Type B pancreatic cell (in vitro differentiated cells): ENCODE measurements around the gene SELENBP1. TPM values are rescaled to one million over a fixed set of nuclear protein-coding genes. Genes with fewer than 3 reads are reported as not detected.
"Not testable (repeated sequence)": the region's sequence is repeated elsewhere in the genome, so short reads cannot be mapped to it uniquely, and the experiment has no call there.

Source experiments
- DNase-seq: peaks from one replicate; pipeline ENCODE4 v3.0.0; 2021; ENCODE audit warnings: mixed read lengths; ENCODE audit not compliant: unreplicated experiment; ENCODE audit errors: extremely low spot score
- H3K27ac Mint-ChIP-seq: 2 replicates; pipeline ENCODE4 v1.8.0; 2021; ENCODE audit warnings: mild to moderate bottlenecking, mixed read lengths
- H3K27me3 Mint-ChIP-seq: 2 replicates; pipeline ENCODE4 v1.8.0; 2021; ENCODE audit warnings: mixed read lengths
- H3K36me3 Mint-ChIP-seq: 2 replicates; pipeline ENCODE4 v1.8.0; 2021; ENCODE audit warnings: mixed read lengths
- H3K4me1 Mint-ChIP-seq: one replicate; pipeline ENCODE4 v1.8.0; 2021; ENCODE audit warnings: mixed read lengths; ENCODE audit not compliant: unreplicated experiment
- H3K4me3 Mint-ChIP-seq: 2 replicates; pipeline ENCODE4 v1.8.0; 2021; ENCODE audit warnings: mild to moderate bottlenecking, mixed read lengths
- H3K9me3 Mint-ChIP-seq: 2 replicates; pipeline ENCODE4 v1.8.0; 2021; ENCODE audit warnings: mixed read lengths
- CTCF ChIP-seq: fragments of 200-600 bp; sonication (generic); conservative IDR thresholded peaks from 2 replicates; pipeline ENCODE4 v1.5.0; 2021; ENCODE audit warnings: antibody characterized with exemption, mild to moderate bottlenecking
- total RNA-seq: library from RNA; stranded (reverse); gene quantifications from 2 replicates; pipeline ENCODE4 v1.2.1, GENCODE V29; 2021; ENCODE audit warnings: low replicate concordance

The SELENBP1 gene
- total RNA-seq, 1 donor from 2014 or later = 39.2 TPM

- Mint-ChIP-seq H3K27me3 (no peaks in the 10 kb centered on the region), H3K36me3 (no peaks in the 10 kb centered on the region), H3K4me1 (peaks cover 11% of the 10 kb centered on the region), H3K4me3 (no peak overlapping the region), H3K27ac (no peak overlapping the region), H3K9me3 (no peaks in the 10 kb centered on the region)
- TF ChIP-seq CTCF = no peak
- DNase-seq = no peak
These were observed 20.3 kb downstream of the SELENBP1 start for GRCh38 chr1:151352021-151352718.

GRCh38 chr1:151350323-151350722, 22.2 kb downstream of the SELENBP1 start:
- H3K4me3 Mint-ChIP-seq, H3K27ac Mint-ChIP-seq, H3K36me3 Mint-ChIP-seq, H3K27me3 Mint-ChIP-seq, H3K9me3 Mint-ChIP-seq, DNase-seq: not testable (repeated sequence)
- H3K4me1 Mint-ChIP-seq = peaks cover 22% of the 10 kb centered on the region

GRCh38 chr1:151347523-151348246, 24.8 kb downstream of the SELENBP1 start:
- peaks cover 8% of the 10 kb centered on the region for H3K36me3 Mint-ChIP-seq
- peak overlapping the region; percentile 98 for H3K4me3 Mint-ChIP-seq
- no peak for TF ChIP-seq CTCF
- DNase-seq = no peak
- no peaks in the 10 kb centered on the region for H3K27me3 Mint-ChIP-seq
- peak overlapping the region; percentile 99 for H3K27ac Mint-ChIP-seq
- peaks cover 22% of the 10 kb centered on the region for H3K4me1 Mint-ChIP-seq
- H3K9me3 Mint-ChIP-seq = no peaks in the 10 kb centered on the region

GRCh38 chr1:151346769-151347522, 25.6 kb downstream of the SELENBP1 start, which contains the start of gene RFX5:
RFX5 (minus strand) TSS chr1:151347252; CDS start chr1:151346320, 932 bp downstream.
- no peaks in the 10 kb centered on the region for H3K27me3 Mint-ChIP-seq
- H3K36me3 Mint-ChIP-seq = peaks cover 8% of the 10 kb centered on the region
- TF ChIP-seq CTCF = no peak
- H3K27ac Mint-ChIP-seq = peak within 1 kb of the TSS; percentile 99
- peak; percentile 92 for DNase-seq
- peaks cover 22% of the 10 kb centered on the region for H3K4me1 Mint-ChIP-seq
- H3K4me3 Mint-ChIP-seq = peak within 1 kb of the TSS; percentile 98
- no peaks in the 10 kb centered on the region for H3K9me3 Mint-ChIP-seq

GRCh38 chr1:151346082-151346768, 26.3 kb downstream of the SELENBP1 start:
- peak overlapping the region; percentile 99 for H3K27ac Mint-ChIP-seq
- H3K36me3 Mint-ChIP-seq = peaks cover 8% of the 10 kb centered on the region
- H3K9me3 Mint-ChIP-seq = no peaks in the 10 kb centered on the region
- no peaks in the 10 kb centered on the region for H3K27me3 Mint-ChIP-seq
- peak overlapping the region; percentile 98 for H3K4me3 Mint-ChIP-seq
- DNase-seq = no peak
- no peak for TF ChIP-seq CTCF
- H3K4me1 Mint-ChIP-seq = peaks cover 22% of the 10 kb centered on the region
